Right kidney (tissue), 1 donor: ENCODE data around the gene LUC7L3.
"Not testable (repeated sequence)": the region's sequence is repeated elsewhere in the genome, so short reads cannot be mapped to it uniquely, and the experiment has no call there.

ENCODE experiments used
- DNase-seq: peaks from one replicate; pipeline ENCODE4 v3.0.0-alpha.2; 2016

Gene LUC7L3

DNA sequence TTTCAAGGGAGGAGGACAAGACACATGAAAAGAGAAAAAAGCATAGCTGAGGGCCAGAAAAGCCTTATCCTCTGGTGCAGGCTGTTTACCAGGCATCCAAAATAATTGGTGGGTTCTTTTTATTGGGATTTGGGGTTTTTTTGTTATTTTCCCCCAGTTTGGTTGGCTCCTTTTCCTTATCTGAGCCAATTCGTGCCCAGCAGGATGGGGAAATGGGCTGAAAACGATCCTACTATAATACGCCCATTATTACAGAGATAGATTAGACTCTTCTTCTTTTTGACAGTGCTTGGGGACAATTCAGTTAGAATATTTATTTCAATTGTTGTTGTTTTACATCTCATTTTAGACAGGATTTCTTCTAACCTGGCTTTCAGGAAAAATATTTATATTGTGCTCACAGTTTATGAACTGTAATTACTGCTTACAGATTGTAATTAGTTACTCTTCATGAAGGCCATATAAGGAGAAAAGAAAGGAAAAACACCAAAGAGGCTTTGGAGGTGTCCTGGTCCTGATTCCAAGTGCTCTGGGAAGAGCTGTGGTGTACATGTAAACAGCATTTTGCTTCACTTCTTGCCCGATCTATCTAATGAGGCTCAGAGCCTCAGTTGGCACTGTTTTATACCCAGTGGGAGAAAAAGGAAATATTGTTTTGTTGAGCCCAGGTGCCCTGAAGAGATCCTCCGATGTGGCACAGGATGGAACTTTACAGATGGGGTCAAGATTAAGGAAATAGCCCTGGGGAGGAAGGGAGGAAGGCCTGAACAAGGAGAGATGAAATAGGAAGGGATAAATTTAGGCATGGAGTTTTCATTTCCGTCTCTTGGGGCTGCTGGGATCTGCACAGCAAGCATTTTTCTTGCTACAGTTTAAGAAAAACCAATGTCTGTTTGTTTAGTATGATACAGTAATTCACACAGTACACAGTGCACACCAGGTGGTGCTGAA lies 11.1 kb upstream of the LUC7L3 start:
- peak; percentile 61 for DNase-seq

- not testable (repeated sequence) for DNase-seq
These were observed 10.3 kb upstream of the LUC7L3 start for GRCh38 chr17:50709053-50709452.

DNA sequence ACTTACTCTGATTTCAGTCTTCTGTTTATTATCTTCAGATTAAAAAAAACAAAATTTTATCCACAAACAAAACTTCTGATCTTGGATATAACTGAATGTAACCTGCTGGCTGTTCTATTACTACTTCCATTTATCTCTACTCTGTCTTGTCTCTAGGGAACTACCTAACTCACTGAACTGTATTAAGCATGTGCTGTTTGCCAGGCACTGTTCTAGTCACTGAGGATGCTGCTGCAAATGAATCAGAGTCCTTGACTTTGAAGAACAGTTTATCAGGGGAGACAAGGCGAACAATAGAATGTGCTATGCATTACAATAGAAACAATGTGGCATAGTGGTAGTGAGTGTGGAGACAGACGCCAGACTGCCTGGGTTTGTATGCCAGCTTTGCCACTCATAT lies 9.4 kb upstream of the LUC7L3 start:
- no peak for DNase-seq

- no peak for DNase-seq
These were observed 8.8 kb upstream of the LUC7L3 start for GRCh38 chr17:50710650-50711049.

DNA sequence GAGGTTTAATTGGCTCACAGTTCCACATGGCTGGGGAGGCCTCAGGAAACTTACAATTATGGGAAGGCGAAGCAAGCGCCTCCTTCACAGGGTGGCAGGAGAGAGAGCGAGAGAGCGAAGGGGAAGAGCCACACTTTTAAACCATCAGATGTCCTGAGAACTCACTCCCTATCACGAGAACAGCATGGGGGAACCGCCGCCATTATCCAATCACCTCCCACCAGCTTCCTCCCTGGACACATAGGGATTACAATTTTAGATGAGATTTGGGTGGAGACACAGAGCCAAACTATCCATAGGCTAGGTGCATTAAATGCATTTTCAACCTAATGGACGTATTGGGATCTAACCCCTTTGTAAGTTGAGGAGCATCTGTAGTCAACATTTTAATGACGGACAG lies 6.8 kb upstream of the LUC7L3 start:
- DNase-seq: no peak

GRCh38 chr17:50715471-50715870 lies 3.9 kb upstream of the LUC7L3 start:
- DNase-seq: no peak

DNA sequence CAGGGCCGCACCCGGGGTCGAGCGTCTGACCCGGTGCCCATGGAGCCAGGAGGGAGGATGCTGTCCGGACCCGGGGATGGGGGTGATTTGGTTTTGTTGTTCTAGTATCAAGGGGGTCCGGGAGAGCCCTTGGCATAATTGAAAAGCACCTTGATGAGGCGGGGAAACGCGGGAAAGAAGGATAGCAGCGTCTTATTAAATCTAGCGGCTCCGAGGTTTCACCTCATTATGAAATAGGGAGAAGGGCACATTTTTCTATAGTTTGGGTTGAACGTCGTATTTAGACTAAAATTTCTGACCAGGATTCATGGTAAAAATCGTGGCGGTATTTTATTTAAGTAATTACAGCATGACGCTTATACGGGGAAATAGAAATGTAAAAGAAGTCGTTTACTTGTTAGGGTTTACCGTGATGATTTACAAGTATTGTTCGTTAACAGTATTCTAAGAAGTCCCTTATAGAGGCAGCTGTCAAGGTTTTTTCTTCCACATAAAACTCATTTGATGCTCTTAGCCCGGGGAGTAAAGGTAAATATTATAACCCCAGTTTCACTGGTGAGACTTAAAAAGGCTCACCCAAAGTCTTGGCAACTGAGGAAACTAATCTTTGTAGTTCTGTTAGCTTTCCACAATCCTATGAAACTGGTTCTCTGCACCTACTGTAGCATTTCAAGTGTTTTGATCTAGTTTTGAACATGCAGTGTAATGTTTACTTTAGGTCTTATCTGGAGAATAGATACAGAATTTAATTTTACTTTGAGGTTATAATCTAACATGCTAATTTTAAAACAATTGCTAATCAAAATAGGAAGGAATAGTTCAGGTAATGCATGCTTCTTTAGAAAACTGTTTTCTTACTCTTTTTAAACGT lies 756 bp downstream of the LUC7L3 start:
- no peak for DNase-seq

DNA sequence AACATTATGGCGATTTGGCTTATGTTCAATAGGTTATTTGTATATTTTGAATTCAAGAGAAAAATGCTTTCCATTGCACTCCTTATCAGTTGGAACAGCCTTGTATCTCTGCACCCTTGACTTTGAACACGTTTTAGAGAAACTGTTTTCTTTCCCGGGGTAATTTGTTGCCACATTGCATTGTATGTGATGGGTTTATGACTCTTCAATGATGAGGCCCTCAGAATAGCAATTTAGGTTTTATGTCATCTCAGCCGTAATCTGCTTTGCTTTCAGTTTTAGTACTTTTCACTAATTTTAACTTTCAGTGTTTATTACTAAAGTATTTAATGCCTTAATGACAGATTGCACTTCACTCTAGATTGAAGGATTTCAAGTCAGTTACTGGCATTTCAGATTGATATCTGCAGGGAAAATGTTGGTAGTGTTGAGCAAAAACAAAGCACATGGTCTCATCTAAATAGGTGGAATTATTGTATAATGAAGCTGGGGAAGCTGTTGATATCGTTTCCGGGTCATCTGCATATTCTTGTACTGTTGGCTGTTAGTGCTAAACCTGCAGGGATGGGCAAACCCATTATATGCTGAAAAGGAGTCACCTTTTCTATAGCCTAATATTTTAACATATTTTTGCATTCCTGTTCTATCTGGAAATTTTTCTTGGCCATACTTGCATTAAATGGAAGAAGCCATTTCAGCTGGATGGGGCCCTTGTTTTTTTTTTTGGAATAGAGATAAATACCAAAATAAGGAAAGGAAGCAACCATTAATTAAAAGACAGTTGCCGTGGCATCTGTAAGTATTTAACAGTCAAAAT lies 2.0 kb downstream of the LUC7L3 start:
- no peak for DNase-seq

DNA sequence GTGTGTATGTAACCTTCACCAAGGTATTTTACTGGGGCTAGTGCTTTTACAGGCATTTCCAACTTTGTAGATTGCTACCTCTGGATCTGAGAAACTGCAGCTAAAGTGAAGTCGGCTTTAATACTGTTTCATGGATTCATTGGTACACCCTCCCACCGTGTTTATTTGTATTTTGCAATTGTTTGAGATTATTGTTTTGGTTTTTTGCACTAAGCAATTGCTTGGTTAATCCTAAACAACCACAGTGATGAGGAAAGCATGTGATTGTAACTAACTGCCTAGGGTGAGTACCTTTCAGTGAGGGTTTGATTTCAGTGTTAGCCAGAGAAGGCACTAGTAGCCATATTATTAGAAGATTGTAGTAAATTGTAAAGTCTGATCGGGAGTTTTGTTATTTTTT lies 3.3 kb downstream of the LUC7L3 start:
- DNase-seq: no peak

DNA sequence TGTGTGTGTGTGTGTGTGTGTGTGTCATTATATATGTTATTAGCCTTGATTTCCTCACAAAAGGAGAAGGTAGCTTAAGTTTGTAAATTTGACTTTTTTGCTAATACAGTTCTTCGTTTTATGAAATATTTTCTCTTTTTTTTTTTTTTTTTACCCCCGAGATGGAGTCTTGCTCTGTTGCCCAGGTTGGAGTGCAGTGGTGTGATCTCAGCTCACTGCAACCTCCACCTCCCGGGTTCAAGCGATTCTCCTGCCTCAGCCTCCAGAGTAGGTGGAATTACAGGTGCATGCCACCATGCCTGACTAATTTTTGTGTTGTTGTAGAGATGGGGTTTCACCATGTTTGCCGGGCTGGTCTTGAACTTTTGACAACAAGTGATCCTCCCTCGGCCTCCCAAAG lies 5.2 kb downstream of the LUC7L3 start:
- not testable (repeated sequence) for DNase-seq

DNA sequence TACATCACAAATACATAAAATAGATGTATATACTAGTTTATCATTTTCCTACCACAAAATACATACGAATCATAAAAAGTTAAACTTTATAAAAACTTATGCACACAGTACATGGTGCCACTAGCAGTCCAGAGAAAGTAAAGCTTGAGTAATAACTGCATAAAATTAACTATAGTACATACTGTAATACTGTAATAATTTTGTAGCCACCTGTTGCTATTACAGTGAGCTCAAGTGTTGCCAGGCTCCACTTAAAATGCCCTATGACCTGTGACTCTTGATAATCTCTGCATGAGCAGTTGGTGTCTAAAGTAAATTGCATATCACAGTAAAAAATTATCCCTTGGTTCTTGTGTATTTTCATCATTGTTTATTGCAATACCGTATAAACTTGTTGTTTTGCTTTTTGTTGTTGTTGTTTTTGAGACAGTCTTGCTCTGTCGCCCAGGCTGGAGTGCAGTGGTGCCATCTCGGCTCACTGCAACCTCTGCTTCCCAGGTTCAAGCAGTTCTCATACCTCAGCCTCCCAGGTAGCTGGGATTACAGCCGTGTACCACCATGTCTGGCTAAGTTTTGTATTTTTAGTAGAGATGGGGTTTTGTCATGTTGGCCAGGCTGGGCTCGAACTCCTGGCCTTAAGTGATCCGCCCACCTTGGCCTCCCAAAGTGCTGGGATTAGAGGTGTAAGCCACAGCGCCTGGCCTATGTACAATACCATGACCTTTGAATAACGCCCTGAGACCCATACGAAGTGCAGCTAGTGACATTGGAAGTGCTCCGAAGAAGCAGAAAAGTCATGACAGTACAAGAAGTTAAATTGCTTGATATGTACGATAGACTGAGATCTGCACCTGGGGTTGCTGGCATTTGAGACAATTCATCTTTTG lies 6.6 kb downstream of the LUC7L3 start:
- DNase-seq: no peak

- DNase-seq: no peak
These were observed 8.7 kb downstream of the LUC7L3 start for GRCh38 chr17:50728112-50728429.

DNA sequence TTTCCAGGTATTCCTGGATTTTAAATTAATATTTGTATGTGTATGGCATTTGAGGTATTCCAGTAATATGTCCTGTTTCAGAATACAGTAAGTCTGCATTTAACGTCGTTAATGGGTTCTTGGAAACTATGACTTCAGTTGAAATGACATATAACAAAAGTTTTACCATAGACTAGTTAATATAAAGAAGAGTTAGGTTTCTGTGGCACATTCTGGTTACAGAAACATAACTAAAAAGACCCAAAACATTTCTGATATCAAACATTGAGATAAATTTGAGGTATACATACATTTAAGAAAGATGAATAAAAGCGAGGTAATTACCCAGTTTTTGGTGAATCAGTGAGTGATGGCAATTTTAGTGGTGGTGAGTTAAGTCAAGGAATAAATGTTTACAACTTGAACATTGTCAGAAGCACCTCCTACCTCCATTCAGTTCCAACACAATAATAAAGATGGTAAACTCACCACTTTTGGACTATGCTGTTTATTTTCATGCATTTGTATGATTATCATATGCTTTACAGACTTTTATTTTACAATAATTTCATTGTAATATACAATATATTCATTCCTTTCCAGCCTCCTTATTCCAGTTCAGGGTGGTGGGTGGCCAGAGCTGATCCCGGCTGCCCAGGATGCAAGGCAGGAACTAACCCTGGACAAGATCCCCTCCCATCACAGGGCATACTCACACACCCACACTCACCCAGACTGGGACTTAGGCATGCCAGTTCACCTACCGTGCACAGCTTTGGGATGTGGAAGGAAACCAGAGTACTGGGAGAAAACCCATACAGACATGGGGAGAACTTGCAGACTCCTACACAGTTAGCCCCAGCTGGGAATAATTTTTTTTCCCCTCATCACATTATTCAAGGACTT lies 9.7 kb downstream of the LUC7L3 start:
- no peak for DNase-seq

DNA sequence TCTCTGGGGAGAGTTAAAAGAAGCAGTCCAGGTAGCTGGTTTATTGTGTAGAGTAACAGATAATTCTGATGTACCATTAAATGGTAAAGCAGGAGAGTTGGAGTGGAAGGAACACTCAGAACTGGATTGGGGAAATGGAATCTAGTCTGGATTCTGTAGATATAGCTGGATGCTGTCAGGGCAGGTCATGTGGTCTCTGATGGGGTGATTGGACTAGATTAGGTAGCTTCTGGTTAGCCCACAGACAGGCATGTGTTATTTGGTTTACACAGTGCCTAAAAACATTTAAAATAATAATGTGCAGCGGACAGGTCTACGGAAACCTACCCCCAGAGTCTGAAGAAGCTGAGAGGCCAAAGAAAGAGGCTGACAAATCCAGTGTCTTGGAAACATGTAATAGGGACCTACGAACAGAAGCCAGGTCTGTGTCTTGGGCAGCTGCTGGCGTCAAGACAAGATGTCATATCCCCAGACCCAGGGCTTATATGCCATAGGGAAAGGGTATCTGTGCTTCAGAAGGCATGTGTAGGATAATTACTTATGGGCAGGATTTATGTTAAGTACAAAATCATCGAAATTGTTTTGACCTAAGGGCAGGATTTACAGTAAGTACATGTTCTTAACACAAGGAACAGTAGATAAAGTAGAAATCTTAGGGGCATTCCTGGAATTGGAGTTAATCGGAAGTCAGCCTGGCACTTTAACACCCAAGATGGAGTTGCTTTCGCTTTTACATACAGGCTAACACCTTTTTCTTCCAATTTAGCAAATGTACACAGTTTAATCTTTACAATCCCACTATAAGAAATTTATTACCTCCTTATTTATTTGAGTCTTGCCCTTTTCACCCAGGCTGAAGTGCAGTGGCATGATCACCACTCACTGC lies 12.4 kb downstream of the LUC7L3 start:
- DNase-seq: no peak

DNA sequence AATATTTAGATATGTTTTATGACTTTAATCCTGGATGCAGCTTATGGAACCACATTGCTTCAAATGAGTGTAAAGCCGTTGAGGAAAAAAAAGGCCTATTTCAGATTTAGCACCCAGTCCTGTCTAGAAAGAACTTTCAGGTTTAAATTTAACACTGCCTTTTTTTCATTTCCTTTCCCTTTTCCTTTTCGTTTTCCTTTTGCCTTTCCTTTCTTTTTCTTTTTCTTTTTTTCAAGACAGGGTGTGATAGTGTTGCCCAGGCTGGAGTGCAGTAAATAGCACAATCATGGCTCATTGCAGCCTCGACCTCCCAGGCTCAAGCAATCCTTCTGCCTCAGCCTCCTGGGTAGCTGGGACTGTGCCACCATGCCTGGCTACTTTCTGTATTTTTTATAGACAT lies 15.9 kb downstream of the LUC7L3 start:
- no peak for DNase-seq

GRCh38 chr17:50737118-50737698 lies 17.8 kb downstream of the LUC7L3 start:
- no peak for DNase-seq

DNA sequence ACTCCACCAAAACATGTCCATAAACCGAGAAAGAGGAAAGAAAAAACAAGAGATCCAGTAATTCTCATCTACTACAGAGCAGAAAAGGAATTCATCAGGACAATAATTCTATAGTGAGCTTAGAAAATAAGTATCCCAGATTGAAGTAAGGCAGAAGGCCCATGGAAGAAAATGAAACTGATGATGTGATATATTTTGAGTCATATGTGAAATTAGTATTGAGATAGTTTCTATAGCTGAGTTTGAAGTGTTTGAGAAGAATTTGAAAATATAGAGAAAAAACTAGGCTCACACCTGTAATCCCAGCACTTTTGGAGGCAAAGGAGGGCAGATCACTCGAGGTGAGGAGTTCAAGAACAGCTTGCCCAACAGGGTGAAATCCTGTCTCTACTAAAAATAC lies 19.7 kb downstream of the LUC7L3 start:
- no peak for DNase-seq

GRCh38 chr17:50745631-50746030 lies 26.2 kb downstream of the LUC7L3 start:
- no peak for DNase-seq

DNA sequence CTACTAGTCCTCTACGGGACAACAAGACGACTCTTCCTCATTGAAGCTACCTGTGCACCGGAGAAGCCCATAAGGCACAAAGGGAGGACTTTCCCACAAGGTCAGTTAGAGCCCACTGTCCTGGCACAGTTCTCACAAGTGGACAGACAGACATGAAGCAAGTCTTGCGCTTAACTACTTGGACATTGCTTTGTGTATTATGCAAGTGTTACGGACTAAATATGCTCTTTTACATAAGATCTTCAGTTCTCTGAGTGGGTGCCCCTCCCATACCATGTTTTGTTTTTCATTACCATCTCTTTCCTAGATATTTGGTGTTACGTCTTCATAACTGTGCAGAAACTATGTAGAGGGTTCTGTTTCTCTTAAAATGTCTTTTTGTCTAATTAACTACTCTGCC lies 29.8 kb downstream of the LUC7L3 start:
- DNase-seq: no peak
